HG03342 (cell line): ENCODE measurements around the gene ASCL5.
"Not testable (repeated sequence)": the region's sequence is repeated elsewhere in the genome, so short reads cannot be mapped to it uniquely, and the experiment has no call there.

Experiments used
- ATAC-seq: cut with Tn5 transposase; IDR thresholded peaks from one replicate; pipeline ENCODE4 v1.9.1; 2021; ENCODE audit warnings: mild to moderate bottlenecking, moderate library complexity; ENCODE audit not compliant: unreplicated experiment

Gene ASCL5, protein sequence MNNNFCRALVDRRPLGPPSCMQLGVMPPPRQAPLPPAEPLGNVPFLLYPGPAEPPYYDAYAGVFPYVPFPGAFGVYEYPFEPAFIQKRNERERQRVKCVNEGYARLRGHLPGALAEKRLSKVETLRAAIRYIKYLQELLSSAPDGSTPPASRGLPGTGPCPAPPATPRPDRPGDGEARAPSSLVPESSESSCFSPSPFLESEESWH

GRCh38 chr1:201126832-201127754 lies at the start of gene ASCL5:
TSS of gene ASCL5 (minus strand) at chr1:201127184. CDS start at chr1:201115372, 11,812 bp downstream.
- no peak for ATAC-seq

DNA sequence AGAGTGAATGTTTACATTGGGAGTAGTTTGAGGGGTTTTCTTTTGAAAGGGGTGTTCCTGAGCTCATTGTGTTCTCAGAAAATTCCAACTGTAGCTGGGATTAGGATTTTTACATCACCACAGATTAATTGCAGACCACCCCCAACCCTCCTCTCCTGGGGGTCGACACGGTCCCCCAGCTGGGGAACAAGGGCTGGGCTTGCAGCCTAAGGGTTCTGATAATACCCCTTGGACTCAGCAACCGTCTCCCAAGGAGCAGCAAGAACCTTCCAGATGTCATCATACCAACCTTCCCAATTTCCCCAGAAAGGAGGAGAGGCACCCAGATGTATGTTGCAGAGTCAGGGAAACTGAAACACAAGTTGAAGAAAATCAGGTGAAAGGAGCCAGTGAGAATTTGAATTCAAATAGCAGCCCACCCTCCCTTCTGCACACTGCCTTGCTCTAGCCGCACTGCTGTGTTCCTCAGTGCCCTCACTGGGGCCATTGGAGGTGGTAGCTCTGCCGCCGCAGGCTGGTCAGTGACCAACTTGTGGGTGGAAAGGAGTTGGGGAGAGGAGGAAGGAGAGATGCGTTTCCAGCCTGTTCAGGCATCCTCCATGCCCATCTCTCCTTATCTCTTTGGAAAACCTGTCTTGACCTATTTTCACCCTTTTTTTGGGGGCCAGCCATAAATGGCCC lies 49.0 kb upstream of the ASCL5 start:
- no peak for ATAC-seq

DNA sequence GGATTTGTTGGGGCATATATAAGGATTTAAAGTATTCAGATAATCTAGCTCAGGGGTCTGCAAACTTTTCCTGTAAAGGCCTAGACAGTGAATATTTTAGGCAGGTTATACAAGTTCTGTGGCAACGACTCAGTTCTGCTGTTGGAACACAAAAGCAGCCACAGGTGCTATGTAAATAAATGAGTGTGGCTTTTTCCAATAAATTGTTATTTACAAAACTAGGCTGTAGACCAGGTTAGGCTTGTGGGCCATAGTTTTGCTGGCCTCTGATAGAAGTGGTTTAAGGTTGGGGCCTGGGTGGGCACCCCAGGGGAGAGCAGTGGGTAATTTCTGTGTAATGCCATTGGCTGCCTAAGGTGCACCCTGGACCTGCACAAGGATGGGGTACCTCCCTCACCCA lies 46.8 kb upstream of the ASCL5 start:
- ATAC-seq: no peak

- no peak for ATAC-seq
Measured at GRCh38 chr1:201172999-201173610, 46.1 kb upstream of the ASCL5 start.

- no peak for ATAC-seq
Measured at GRCh38 chr1:201172326-201172725, 45.3 kb upstream of the ASCL5 start.

DNA sequence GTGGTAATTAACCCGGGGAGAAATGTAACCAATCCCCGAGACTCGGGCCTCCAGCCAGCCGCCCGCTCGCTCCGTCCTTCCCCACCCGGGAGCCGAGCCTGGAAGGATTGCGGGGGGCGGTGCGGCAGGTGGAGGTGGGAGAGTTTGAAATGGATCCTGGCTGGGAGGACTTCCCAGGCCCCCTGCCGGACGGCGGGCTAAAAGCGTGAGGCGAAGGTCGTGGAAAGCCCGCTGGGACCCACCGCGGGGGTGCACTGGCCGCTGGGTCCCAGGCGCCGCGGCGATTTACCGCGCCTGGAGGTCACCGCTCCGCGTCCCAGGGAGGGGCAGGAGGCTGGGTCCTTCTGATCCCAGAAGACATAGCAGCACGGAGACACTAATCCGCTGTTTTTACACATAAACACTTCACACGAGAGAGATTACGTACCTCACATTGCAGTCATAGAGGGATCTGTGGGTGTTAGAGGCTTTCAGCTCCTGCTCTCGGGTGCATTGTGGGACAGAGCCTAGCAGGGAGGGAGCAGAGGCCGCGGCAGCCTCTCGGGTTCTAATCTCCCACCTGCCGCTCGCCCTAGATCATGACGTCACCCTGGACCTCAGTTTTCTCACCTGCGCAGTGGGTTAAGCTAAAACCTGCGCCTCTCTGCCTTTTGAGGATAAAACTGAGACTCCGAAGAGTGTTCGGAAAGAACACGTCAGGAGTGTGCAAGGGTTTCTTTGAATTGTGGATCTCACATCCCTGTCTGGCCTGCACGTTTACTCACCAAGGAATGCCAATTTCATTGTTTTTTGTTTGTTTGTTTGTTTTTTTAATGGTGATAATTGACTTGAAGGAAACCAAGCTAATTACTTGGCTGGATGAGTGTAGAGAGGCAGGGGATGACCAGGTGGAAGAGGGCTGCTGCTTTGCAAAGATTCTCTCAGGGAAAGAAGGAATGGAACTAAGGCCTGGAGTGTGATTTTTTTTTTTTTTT lies 44.4 kb upstream of the ASCL5 start:
- peak; percentile 45 for ATAC-seq

DNA sequence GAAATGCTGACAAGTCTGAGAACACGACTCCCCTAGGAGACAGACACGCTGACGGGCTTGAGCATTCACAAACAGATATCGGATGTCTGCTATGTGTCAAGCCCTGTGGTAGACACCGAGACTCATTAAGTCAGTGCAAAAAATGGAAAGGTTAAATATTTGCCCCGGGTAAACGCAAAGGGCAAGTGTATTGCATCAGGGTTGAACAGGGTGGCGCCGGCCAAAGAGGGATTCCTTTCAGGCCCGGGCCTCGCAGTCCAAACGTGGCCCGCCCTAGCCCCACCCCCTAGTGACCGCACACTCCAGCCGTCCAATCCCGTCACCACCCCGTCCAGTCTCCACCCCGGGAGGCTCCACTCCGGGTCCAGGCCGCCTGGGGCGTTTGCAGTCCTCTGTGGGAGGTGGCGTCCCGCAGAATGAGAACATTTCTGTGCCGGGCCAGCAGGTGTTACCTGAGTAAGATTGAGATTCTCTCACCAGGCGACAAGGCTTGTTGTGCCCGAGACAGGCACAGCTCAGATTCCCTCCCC lies 43.6 kb upstream of the ASCL5 start:
- ATAC-seq: peak; percentile 88

DNA sequence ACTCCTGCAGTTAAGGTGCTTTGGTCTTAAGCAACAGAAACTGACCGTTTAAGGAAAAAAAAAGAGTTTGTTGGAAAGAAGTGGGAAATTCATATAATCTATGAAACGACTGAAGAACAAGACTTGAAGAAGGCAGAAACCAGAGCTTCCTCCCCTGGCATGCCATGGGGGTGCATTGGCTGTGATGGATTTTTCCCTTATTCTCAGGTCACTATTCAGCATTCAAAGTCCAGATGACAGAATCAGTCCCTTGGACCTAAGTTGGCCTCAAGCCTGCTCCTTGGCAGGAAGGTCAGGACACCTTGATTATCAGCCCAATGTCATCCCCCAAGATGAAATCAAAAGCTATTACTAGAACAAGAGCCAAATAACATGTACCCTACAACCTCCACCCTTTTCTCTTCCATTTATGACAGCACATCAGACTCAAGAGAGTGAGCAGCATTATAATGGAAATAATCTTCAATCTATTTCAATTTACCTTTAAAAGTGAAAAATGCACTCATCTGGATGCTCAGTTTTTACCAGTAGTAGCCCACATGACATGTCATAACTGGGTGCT lies 43.1 kb upstream of the ASCL5 start:
- ATAC-seq: no peak

- ATAC-seq: no peak
Measured at GRCh38 chr1:201169203-201169602, 42.2 kb upstream of the ASCL5 start.

GRCh38 chr1:201167041-201167991 lies 40.3 kb upstream of the ASCL5 start:
- no peak for ATAC-seq

DNA sequence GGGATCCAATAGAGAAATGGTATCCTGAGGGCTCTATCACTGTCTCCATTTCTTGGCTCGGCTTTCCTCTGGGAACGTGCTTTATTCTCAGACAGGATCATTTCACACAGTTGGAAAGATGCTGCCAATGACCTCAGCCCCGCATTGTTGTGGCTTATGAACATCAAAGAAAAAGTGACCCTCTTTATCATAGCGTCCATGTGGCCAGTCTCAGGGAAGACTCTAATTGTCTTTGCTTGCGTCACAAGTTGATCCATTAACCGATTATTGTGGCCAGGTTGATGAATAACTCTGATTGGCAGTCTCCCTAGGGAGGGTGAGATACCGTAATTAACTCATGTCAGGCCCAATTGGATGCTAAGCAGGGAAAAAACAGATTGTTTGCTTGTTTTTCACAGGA lies 37.7 kb upstream of the ASCL5 start:
- no peak for ATAC-seq

- ATAC-seq: no peak
Measured at GRCh38 chr1:201163707-201164106, 36.7 kb upstream of the ASCL5 start.

DNA sequence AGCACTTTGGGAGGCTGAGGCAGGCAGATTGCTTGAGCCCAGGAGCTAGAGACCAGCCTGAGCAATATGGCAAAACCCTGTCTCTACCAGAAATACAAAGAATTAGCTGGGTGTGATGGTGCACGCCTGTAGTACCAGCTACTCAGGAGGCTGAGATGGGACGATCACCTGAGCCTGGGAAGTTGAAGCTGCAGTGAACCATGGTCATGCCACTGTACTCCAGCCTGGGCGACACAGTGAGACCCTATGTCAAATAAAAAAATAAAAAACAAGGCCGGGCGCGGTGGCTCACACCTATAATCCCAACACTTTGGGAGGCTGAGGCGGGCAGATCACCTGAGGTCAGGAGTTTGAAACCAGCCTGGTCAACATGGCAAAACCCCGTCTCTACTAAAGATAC lies 36.1 kb upstream of the ASCL5 start:
- not testable (repeated sequence) for ATAC-seq

DNA sequence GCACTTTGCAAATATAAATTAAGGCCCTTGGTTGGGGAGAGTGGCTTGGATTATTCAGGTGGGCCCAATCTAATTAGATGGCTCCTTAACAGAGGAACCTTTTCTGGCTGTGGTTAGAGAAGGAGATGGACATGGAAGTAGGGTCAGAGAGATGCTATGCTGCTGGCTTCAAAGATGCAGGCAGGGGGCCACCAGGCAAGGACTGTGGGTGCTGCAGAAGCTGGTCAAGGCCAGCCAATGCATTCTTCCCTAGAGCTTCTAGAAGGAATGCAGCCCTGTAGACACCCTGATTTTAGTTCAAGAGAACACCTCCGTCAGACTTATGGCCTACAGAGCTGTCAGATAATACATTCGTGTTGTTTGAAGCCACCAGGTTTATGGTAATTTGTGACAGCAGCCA lies 31.0 kb upstream of the ASCL5 start:
- no peak for ATAC-seq

DNA sequence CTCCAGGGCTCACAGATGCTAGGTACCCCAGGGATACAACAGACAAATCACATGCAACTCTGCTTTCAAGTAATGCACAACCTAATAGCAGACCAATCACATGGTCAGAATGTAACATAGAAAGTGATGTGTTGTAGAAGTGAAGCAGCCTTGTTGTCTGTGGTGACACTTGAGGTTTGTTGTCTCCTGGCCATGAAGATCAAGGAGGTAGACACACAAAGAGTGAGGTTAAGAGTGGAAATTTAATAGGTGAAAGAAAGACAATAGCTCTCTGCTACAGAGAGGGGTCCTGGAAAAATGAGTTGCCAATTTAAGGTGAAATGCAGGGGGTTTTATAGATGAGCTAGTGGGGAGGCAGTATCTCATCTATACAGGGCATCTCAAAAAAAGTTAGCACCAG lies 29.8 kb upstream of the ASCL5 start:
- ATAC-seq: no peak

DNA sequence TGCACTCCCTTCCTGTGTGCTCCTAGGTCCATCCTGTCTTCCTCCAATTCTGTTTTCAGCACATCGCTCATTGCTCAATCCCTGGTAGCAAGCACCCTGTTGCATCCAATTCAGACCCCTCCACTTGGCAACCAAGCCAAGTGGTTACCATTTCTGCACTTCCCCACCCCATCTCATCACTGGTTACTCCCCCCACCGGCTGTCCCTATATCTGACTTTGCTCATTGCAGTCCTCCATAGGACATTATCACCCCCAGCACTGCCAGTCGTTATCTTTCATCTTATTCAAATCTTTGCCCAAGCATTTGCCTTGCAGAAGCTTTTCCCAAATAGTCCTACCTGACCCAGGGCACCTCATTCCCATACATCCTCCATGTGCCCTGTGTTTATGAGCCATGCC lies 29.4 kb upstream of the ASCL5 start:
- ATAC-seq: no peak

DNA sequence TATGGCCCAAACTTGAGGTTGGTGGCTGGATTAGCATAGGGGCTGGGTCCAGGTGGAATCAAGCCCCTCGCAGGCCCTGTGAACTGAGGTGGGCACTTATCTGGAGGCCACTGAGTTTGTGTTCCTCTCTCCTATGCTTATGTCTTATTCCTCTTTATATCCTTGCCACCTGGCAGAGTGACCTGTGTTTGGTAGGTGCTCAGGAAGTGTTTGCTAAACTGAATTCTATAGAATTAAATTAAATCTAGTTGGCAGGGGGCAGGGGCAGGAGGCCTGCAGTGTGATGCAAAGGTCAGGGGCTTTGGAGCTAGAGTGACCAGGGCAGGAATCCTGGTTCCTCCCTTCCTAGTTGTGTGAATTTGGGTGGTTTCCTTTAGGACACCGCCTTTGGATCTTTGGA lies 28.4 kb upstream of the ASCL5 start:
- ATAC-seq: no peak

DNA sequence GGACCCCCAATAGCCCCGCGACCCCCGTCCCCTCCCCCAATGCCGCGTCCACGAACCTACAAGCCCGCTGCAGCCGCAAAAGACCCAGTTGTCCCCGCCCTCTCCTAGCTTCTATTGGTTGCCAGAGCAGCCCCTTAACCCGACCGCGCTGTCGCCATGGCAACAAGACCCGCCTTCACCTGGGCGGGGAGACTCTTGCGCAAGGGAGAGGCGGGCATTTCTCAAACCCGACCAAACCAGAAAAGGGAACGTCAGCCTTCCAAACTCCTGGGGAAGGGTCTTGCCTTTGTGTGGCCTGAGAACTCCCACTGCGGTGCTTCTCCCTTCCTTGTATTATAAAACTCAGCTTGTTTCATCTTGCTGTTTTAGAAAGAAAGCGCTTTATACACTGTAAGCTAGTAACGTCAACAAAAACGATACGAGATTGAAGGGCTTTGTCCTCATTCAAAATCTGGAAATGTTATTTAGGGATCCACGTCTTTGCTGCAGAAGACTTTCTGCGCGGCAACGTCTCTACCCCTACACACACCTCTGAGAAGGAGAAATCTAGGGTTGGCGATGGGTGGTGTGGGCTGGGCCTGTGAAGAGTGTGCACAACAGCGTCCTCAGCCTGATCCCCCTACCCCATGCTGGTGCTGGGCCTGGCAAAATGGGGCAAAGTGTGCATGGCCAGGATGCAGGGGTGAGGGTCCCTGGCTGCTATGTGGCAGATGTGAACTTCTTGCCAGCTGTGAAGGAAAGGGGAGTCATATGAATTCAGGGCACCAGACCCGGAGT lies 27.6 kb upstream of the ASCL5 start, which contains the start of gene TMEM9:
Gene TMEM9, minus strand, starts transcription at position 86 of the 777 bp plus-strand sequence. CDS start 551 bp downstream, outside the sequence.
- peak; percentile 95 for ATAC-seq
